ENCODE results near the gene ADARB1. TPM values are rescaled to one million over a fixed set of nuclear protein-coding genes. Genes with fewer than 3 reads are reported as not detected.

The ADARB1 gene
- total RNA-seq, 1 donor from 2014 or later, result 41.4 TPM

GRCh38 chr21:45161038-45161945 is 86.9 kb downstream of the ADARB1 start:
- intact Hi-C loops (cut with micrococcal nuclease), result no loop called here

DNA sequence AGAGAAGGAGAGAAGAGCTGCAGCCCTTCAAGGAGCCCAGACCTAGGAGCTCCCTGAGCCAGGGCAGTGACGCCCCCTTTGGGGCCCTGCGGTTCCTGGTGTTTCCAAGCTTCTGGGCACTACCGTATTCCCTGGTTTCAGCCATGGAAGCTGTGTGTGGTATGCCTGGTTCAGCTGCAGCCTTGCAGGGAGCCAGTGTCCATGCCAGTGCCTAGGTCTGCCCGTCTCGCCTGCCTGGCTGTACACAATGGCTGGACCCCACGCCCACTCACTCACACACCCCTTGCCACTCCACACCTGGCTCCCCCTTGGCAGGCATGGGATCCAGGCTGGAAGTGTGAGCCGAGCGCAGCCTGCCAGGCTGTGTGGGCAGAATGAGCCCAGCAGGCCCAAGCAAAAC is 87.7 kb downstream of the ADARB1 start:
- intact Hi-C loops (cut with micrococcal nuclease), result no loop called here

GRCh38 chr21:45162809-45163208 is 88.4 kb downstream of the ADARB1 start:
- intact Hi-C loops (cut with micrococcal nuclease), result no loop called here

GRCh38 chr21:45163413-45164123 is 89.2 kb downstream of the ADARB1 start:
- intact Hi-C loops (cut with micrococcal nuclease), result no loop called here

DNA sequence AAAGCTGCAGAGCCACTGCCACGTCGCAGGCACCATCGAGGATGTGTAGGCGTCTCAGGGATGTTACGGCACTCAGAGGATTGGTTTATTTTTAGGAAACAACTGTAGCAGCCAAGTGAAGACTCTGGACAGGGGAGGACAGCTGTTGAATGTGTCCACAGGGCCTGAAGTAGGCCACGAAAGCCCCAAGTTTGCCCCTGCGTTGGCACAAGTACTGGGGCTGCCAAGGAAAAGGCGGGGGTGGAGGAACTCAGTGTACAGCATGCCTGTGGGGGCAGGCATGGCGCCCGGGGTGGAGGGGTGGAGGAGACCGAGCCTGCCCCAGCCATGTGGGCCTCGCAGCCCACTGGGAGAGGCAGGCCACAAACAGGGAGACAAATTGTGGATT is 89.7 kb downstream of the ADARB1 start:
- intact Hi-C loops (cut with micrococcal nuclease), result no loop called here

- intact Hi-C loops (cut with micrococcal nuclease), result no loop called here
These were observed 90.5 kb downstream of the ADARB1 start for GRCh38 chr21:45164838-45165237.

GRCh38 chr21:45166931-45167330 is 92.6 kb downstream of the ADARB1 start:
- intact Hi-C loops (cut with micrococcal nuclease), result no loop called here

DNA sequence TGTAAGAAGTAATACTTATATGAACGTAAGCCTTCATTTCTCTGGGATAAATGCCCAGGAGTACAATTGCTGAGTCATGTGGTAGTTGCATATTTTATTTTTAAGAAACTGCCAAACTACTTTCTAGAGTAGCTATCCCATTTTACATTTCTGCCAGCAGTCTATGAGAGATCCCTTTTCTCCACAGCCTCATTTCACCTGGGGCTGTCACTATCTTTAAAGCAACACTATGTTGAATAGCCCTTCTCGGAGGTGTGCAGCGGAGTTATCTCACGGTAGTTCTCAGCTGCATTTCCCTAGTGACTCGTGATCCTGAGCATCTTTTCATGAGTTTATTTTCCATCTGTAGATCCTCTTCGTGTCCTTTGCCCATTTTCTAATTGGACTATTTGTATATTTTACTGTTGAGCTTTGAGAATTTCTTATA is 93.4 kb downstream of the ADARB1 start:
- intact Hi-C loops (cut with micrococcal nuclease), result no loop called here

DNA sequence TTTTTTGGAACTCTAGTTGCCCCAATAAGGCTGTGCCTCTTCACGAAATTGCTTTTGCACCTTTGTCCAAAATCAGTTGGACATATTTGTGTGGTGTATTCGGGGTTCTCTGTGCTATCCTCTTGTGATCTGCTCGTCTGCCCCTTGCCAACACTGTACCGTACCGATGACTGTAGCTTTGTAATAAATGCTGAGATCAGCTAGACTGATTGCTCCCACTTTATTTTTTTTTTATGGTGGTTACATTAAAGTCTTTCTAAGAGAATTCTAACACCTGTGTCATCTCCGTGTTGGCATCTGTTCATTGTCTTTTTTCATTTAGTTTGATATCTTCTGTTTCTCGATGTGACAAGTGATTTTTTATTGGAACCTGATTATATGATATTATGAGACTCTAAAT is 94.1 kb downstream of the ADARB1 start:
- intact Hi-C loops (cut with micrococcal nuclease), result no loop called here

GRCh38 chr21:45169001-45169400 is 94.6 kb downstream of the ADARB1 start:
- intact Hi-C loops (cut with micrococcal nuclease), result no loop called here

DNA sequence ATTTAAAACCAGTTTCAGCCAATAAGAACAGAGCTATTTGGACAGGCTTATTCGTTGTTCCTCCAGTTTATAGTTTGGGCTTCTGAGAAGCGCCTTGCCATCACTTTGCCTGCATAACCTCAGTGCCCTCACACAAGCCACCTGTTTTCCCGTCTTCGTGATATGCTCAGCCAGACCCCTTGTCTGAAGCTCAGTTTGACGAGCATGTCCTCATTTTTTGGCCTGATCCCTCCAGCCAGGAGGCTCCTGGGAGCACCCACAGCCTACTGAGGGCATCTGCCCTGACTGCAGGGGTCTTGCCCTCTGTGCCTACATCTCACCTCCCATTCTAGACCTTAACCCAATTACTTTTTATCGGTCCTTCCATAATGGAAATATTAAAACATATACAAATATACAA is 95.3 kb downstream of the ADARB1 start:
- intact Hi-C loops (cut with micrococcal nuclease), result no loop called here

GRCh38 chr21:45170987-45171386 is 96.6 kb downstream of the ADARB1 start:
- intact Hi-C loops (cut with micrococcal nuclease), result no loop called here

- intact Hi-C loops (cut with micrococcal nuclease), result no loop called here
These were observed 98.0 kb downstream of the ADARB1 start for GRCh38 chr21:45172420-45172819.

GRCh38 chr21:45175326-45176095 is 101.1 kb downstream of the ADARB1 start:
- intact Hi-C loops (cut with micrococcal nuclease), result no loop called here

DNA sequence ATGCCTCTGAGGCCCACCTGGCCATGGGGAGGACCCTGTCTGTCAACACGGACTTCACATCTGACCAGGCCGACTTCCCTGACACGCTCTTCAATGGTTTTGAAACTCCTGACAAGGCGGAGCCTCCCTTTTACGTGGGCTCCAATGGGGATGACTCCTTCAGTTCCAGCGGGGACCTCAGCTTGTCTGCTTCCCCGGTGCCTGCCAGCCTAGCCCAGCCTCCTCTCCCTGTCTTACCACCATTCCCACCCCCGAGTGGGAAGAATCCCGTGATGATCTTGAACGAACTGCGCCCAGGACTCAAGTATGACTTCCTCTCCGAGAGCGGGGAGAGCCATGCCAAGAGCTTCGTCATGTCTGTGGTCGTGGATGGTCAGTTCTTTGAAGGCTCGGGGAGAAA is 101.8 kb downstream of the ADARB1 start:
- intact Hi-C loops (cut with micrococcal nuclease), result no loop called here

GRCh38 chr21:45177039-45177438 is 102.7 kb downstream of the ADARB1 start:
- intact Hi-C loops (cut with micrococcal nuclease), result no loop called here

DNA sequence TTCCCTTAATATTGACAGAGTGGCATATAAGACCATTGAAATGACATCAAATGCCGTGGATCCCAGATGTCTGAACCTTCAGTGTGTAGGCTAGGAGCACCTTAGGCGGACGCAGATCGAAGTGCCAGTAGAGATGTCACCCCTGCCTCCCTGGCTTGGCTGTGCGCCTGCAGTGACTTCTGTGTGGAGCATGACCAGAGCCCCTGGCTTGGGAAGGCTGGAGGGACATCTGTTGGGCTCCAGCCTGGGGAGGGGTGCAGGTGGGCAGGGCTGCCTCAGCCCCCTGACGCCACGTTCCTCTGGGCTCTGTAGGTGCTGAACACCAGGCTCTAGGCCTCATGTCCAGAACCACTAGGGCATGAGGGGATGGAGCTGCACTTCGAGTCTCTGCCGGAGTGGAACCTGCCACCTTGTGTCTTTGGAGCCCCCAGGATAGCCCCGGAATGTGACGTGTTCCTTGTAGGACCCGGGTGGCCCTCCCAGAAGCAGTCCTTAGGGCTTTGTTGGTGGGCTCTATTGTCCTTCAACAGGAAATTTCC is 103.8 kb downstream of the ADARB1 start:
- intact Hi-C loops (cut with micrococcal nuclease), result no loop called here

DNA sequence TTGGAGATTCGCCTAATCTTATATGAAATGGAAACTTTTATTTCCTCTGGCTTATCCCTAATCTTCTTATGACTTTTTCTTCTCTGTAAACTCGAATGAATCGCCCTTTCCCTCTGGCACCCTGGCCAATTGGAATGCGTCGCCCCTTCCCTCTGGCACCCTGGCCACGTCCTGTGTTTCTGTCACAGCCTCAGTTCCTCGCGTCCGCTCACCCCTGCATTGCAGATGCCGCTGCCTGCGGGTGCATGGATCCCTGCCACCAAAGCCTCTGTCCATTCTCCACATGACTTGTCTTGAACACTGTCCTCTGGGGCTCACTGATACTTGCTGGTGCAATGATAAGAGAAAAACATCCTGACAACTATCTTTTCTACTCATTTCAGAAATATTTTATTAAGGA is 104.6 kb downstream of the ADARB1 start:
- intact Hi-C loops (cut with micrococcal nuclease), result no loop called here

DNA sequence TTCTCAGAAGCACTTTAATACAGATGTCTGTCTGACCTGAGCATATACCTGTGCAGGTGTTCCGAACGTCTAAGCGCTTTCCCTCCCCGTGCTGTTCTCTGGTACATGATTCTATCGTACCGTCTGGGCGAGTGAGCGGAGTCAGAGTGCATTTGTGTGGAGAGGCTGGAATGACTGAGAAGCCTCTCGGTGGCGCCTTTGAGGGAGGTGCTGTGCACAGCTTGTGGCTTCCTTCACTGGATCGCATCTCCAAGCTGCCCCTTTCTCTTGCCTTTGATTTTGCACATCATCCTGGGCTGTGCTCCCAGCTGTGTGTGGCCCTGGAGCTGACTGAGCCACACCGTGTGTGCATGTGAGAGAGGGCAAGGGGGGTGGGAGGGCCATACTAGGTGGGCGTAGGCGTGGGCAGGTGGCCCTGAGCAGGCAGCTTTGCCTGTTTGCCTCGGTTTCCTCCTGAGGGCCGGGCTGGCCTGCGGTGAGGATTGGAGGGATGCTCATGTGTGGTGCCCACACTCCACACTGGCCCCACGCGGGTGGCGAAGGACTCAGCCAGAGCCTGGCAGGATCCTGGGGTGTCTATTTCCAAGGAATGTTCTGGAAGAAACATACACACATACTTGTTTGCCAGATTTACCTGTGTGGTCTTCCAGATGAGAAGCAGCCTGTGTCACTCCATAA is 105.3 kb downstream of the ADARB1 start:
- intact Hi-C loops (cut with micrococcal nuclease), result no loop called here

DNA sequence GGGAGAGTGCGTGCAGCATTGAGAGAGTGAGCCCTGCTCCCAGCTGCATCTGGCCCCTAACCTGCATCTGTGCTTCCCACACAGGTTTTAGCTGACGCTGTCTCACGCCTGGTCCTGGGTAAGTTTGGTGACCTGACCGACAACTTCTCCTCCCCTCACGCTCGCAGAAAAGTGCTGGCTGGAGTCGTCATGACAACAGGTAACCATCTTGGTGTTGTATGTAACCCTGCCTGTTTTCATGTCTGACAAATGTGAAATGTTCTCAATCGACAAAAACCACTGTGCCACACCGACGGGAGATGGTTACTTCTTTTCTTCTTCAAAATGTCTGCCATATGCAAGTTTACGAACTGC is 105.8 kb downstream of the ADARB1 start:
- intact Hi-C loops (cut with micrococcal nuclease), result no loop called here

DNA sequence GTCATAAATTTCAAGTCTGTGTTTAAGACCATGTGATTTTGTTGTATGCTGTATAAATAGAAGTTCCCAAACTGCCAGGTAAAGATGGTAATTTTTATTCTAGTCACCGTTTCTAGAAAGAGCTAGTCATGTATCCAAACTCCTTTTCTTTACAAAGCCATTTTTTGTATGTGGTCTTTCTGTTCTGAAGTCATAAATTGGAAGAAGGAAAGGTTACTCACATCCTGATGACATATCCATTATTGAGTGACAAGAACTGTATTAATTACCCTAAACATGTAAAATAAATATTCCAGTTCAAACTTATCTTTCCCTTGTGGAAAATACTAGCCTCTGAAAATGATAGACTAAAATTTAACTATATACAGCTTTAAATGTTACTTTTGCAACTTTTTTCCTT is 108.6 kb downstream of the ADARB1 start:
- intact Hi-C loops (cut with micrococcal nuclease), result no loop called here
